Measurements from ENCODE around the gene LSM8. TPM values are rescaled to one million over a fixed set of nuclear protein-coding genes. Genes with fewer than 3 reads are reported as not detected.

Gene LSM8
- total and polyA plus RNA-seq, 2 donors (not counting 1 experiment from before 2014, with no cell fraction given), result 64.3 to 65.2 TPM

DNA sequence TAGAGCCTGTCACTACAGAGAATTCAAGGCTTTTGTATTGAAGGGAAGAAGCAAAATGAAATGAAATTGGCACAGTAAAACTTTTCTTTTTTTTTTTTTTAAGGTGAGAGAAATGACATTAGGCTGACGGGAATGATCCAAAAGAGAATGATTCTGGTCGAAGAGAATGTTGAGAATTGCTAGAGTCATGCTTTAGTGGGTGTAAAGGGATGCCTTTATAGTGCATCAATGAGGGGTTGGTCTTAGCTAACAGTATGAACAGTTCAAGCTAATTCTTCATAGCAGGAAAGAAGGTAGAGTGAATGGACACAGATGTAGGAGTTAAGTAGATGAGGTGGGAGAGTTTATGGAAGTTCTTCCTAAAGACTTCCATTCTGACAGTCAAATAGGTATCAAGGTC lies 32.3 kb upstream of the LSM8 start:
- Histone ChIP-seq H3K9ac (ENCODE audit: low read length) (no peak overlapping the region), H3K79me2 (ENCODE audit: control insufficient read depth, insufficient read depth, low read length) (no peaks in the 10 kb centered on the region), H3K4me3 (ENCODE audit: control extremely low read depth in 1 of 5, extremely low read depth in 1 of 5, insufficient read depth in 1 of 5, low read depth in 2 of 5, low read length in 4 of 5) (no peak overlapping the region), H3K9me3 (ENCODE audit: control extremely low read depth in 1 of 3, control insufficient read depth in 2 of 3, insufficient read depth in 1 of 3, low read length in 2 of 3) (no peaks in the 10 kb centered on the region), H3K27ac (ENCODE audit: low read length in 2 of 2) (no peak overlapping the region), H3K27me3 (replicated peaks in 1 of 4; ENCODE audit: control extremely low read depth in 1 of 4, control insufficient read depth in 3 of 4, insufficient read depth in 4 of 4, low read length in 3 of 4) (peaks cover 0 to 10% (median 4%) of the 10 kb centered on the region in 4 experiments), H3K36me3 (replicated peaks in 1 of 2; ENCODE audit: control extremely low read depth in 1 of 2, control insufficient read depth in 1 of 2, extremely low read depth in 1 of 2, insufficient read depth in 2 of 2, low read length in 1 of 2) (no peaks in the 10 kb centered on the region), H2AFZ (ENCODE audit: insufficient read depth, low read depth, low read length, poor library complexity, severe bottlenecking) (no peak overlapping the region), H3K4me1 (ENCODE audit: control insufficient read depth in 2 of 2, insufficient read depth in 2 of 2, low read length in 2 of 2) (no peaks in the 10 kb centered on the region), H3K4me2 (replicated peaks; ENCODE audit: low read depth, low read length, poor library complexity, severe bottlenecking) (no peak overlapping the region), H4K20me1 (ENCODE audit: control insufficient read depth, insufficient read depth, low read length, poor library complexity, severe bottlenecking) (no peaks in the 10 kb centered on the region)
- Mint-ChIP-seq H3K27ac (no peak overlapping the region), H3K4me3 (no peak overlapping the region), H3K9me3 (ENCODE audit: insufficient read depth) (no peaks in the 10 kb centered on the region), H3K4me1 (no peaks in the 10 kb centered on the region), H3K27me3 (no peaks in the 10 kb centered on the region)
- WGBS (ENCODE audit: insufficient coverage), result 100% methylated on average over 2 of the region's 2 CpGs
- TF ChIP-seq EZH2 (IDR thresholded peaks at IDR 0.05; ENCODE audit: borderline replicate concordance, insufficient read depth, low read depth, low read length, poor library complexity, severe bottlenecking), result no peak
- TF ChIP-seq, protein P1, sequence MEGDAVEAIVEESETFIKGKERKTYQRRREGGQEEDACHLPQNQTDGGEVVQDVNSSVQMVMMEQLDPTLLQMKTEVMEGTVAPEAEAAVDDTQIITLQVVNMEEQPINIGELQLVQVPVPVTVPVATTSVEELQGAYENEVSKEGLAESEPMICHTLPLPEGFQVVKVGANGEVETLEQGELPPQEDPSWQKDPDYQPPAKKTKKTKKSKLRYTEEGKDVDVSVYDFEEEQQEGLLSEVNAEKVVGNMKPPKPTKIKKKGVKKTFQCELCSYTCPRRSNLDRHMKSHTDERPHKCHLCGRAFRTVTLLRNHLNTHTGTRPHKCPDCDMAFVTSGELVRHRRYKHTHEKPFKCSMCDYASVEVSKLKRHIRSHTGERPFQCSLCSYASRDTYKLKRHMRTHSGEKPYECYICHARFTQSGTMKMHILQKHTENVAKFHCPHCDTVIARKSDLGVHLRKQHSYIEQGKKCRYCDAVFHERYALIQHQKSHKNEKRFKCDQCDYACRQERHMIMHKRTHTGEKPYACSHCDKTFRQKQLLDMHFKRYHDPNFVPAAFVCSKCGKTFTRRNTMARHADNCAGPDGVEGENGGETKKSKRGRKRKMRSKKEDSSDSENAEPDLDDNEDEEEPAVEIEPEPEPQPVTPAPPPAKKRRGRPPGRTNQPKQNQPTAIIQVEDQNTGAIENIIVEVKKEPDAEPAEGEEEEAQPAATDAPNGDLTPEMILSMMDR (IDR thresholded peaks at IDR 0.05), result no peak
- ChIA-PET POLR2A (no interaction called here), CTCF (interaction anchor here (1.0 to 1.2 kb wide), 3 partner anchors 9 to 1166 kb away, joined by 3 read pairs; no protein-coding TSS in a partner anchor)
- intact Hi-C loops (cut with micrococcal nuclease), result loop anchor here (2.0 kb wide), 2 partner anchors 939 to 1221 kb away; no protein-coding TSS in a partner anchor
- no peak for DNase-seq
- ATAC-seq (ENCODE audit: low read depth), result no peak

DNA sequence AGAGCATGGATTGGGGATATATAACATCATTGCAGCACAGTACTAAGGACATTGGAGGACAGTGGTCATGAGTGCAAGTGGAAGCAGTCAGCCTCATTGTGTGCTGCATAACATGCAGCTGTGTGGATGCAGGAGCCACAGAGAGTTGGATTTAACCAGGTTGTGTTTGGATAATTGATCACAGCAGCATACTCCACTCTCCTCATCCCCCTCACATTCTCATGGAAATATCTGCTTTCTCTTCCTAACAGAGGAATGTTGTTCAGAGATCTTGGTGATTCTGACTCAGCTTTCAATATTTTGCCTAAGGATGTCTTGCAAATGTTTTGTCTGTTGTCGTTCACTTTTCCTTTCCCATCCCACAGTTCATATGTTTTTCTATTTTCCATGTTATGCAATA lies 31.8 kb upstream of the LSM8 start:
- TF ChIP-seq EZH2 (IDR thresholded peaks at IDR 0.05; ENCODE audit: borderline replicate concordance, insufficient read depth, low read depth, low read length, poor library complexity, severe bottlenecking), result no peak
- TF ChIP-seq, protein P1 (IDR thresholded peaks at IDR 0.05), result no peak
- Mint-ChIP-seq H3K9me3 (ENCODE audit: insufficient read depth) (no peaks in the 10 kb centered on the region), H3K27ac (no peak overlapping the region), H3K27me3 (no peaks in the 10 kb centered on the region), H3K4me3 (no peak overlapping the region), H3K4me1 (no peaks in the 10 kb centered on the region)
- H3K4me2 ChIP-seq (replicated peaks; ENCODE audit: low read depth, low read length, poor library complexity, severe bottlenecking), result no peak overlapping the region
- H3K4me1 ChIP-seq (ENCODE audit: control insufficient read depth in 2 of 2, insufficient read depth in 2 of 2, low read length in 2 of 2), result no peaks in the 10 kb centered on the region
- no CpG with 5 or more reads among the region's 1 CpG for WGBS (ENCODE audit: insufficient coverage)
- ChIA-PET POLR2A (no interaction called here), CTCF (interaction anchor here (0.8 to 1.2 kb wide), 6 partner anchors 10 to 1166 kb away, joined by 3 to 5 read pairs (median 3); no protein-coding TSS in a partner anchor)
- no peaks in the 10 kb centered on the region for H3K79me2 ChIP-seq (ENCODE audit: control insufficient read depth, insufficient read depth, low read length)
- H3K9ac ChIP-seq (ENCODE audit: low read length), result no peak overlapping the region
- H2AFZ ChIP-seq (ENCODE audit: insufficient read depth, low read depth, low read length, poor library complexity, severe bottlenecking), result no peak overlapping the region
- intact Hi-C loops (cut with micrococcal nuclease), result loop anchor here (2.0 kb wide), 2 partner anchors 939 to 1221 kb away; no protein-coding TSS in a partner anchor
- no peaks in the 10 kb centered on the region for H3K9me3 ChIP-seq (ENCODE audit: control extremely low read depth in 1 of 3, control insufficient read depth in 2 of 3, insufficient read depth in 1 of 3, low read length in 2 of 3)
- peaks cover 0 to 13% (median 4%) of the 10 kb centered on the region in 4 experiments for H3K27me3 ChIP-seq (replicated peaks in 1 of 4; ENCODE audit: control extremely low read depth in 1 of 4, control insufficient read depth in 3 of 4, insufficient read depth in 4 of 4, low read length in 3 of 4)
- H3K36me3 ChIP-seq (replicated peaks in 1 of 2; ENCODE audit: control extremely low read depth in 1 of 2, control insufficient read depth in 1 of 2, extremely low read depth in 1 of 2, insufficient read depth in 2 of 2, low read length in 1 of 2), result no peaks in the 10 kb centered on the region
- no peak for DNase-seq
- no peak for ATAC-seq (ENCODE audit: low read depth)
- H3K27ac ChIP-seq (ENCODE audit: low read length in 2 of 2), result no peak overlapping the region
- H4K20me1 ChIP-seq (ENCODE audit: control insufficient read depth, insufficient read depth, low read length, poor library complexity, severe bottlenecking), result no peaks in the 10 kb centered on the region
- H3K4me3 ChIP-seq (ENCODE audit: control extremely low read depth in 1 of 5, extremely low read depth in 1 of 5, insufficient read depth in 1 of 5, low read depth in 2 of 5, low read length in 4 of 5), result no peak overlapping the region
